HEK293 (cell line): ENCODE measurements around the gene WSB2.

Experiments used
- GLIS1 ChIP-seq: fragments of 450-650 bp; formaldehyde crosslinking; IDR thresholded peaks from 2 replicates; pipeline ENCODE4 v1.5.1; 2016; ENCODE audit warnings: missing biosample characterization, missing genetic modification characterization
- PRDM1 ChIP-seq: fragments of 450-650 bp; formaldehyde crosslinking; IDR thresholded peaks from 2 replicates; pipeline ENCODE4; 2016; ENCODE audit warnings: missing biosample characterization, missing genetic modification characterization
- SCRT2 ChIP-seq: fragments of 450-650 bp; formaldehyde crosslinking; IDR thresholded peaks from 2 replicates; pipeline ENCODE4 v1.5.1; 2016; ENCODE audit warnings: missing biosample characterization, missing genetic modification characterization
- SP7 ChIP-seq: fragments of 450-650 bp; formaldehyde crosslinking; IDR thresholded peaks from 2 replicates; pipeline ENCODE4 v1.5.1; 2016; ENCODE audit warnings: missing biosample characterization, missing genetic modification characterization
- WT1 ChIP-seq: fragments of 450-650 bp; formaldehyde crosslinking; IDR thresholded peaks from 2 replicates; pipeline ENCODE4 v1.5.1; 2016; ENCODE audit warnings: missing biosample characterization, missing genetic modification characterization
- YY1 ChIP-seq: fragments of 450-650 bp; formaldehyde crosslinking; IDR thresholded peaks from 2 replicates; pipeline ENCODE4 v1.5.1; 2018; ENCODE audit warnings: missing biosample characterization, missing genetic modification characterization
- YY2 ChIP-seq: fragments of 450-650 bp; formaldehyde crosslinking; IDR thresholded peaks from 2 replicates; pipeline ENCODE4 v1.5.1; 2016; ENCODE audit warnings: missing biosample characterization, missing genetic modification characterization
- ZIC2 ChIP-seq: fragments of 450-650 bp; formaldehyde crosslinking; IDR thresholded peaks from 2 replicates; pipeline ENCODE4 v1.5.1; 2016; ENCODE audit warnings: missing biosample characterization, missing genetic modification characterization
- ZNF121 ChIP-seq: fragments of 450-650 bp; formaldehyde crosslinking; IDR thresholded peaks from 2 replicates; pipeline ENCODE4 v1.5.1; 2016; ENCODE audit warnings: missing biosample characterization, missing genetic modification characterization
- ZNF140 ChIP-seq: fragments of 450-650 bp; formaldehyde crosslinking; IDR thresholded peaks from 2 replicates; pipeline ENCODE4 v1.5.1; 2016; ENCODE audit warnings: missing biosample characterization, missing genetic modification characterization
- ZNF155 ChIP-seq: fragments of 450-650 bp; formaldehyde crosslinking; IDR thresholded peaks from 2 replicates; pipeline ENCODE4 v1.5.1; 2016; ENCODE audit warnings: missing biosample characterization, missing genetic modification characterization
- ZNF184 ChIP-seq: fragments of 450-650 bp; IDR thresholded peaks from 2 replicates; pipeline ENCODE4 v1.5.1; 2018; ENCODE audit warnings: missing biosample characterization, mild to moderate bottlenecking, missing genetic modification characterization
- ZNF2 ChIP-seq: fragments of 450-650 bp; formaldehyde crosslinking; IDR thresholded peaks from 2 replicates; pipeline ENCODE4 v1.5.1; 2016; ENCODE audit warnings: missing biosample characterization, missing genetic modification characterization
- ZNF202 ChIP-seq: fragments of 450-650 bp; formaldehyde crosslinking; IDR thresholded peaks from 2 replicates; pipeline ENCODE4 v1.5.1; 2016; ENCODE audit warnings: missing biosample characterization, missing genetic modification characterization, borderline replicate concordance
- ZNF274 ChIP-seq, 2 experiments: fragments of 200-500 bp in 1 of 2; fragments of 450-650 bp in 1 of 2; sonication (Bioruptor generic) in 1 of 2; formaldehyde crosslinking in 1 of 2; IDR thresholded peaks; 2 replicates each; pipeline versions ENCODE4 v1.5.1 to v1.6.1; 2014 to 2016; ENCODE audit warnings: borderline replicate concordance in 1 of 2, inconsistent platforms in 1 of 2, low read length in 1 of 2, missing biosample characterization in 1 of 2, missing genetic modification characterization in 1 of 2
- ZNF341 ChIP-seq: fragments of 450-650 bp; formaldehyde crosslinking; IDR thresholded peaks from 2 replicates; pipeline ENCODE4; 2016; ENCODE audit warnings: low read depth, missing biosample characterization, missing genetic modification characterization
- ZNF423 ChIP-seq: fragments of 450-650 bp; formaldehyde crosslinking; IDR thresholded peaks from 2 replicates; pipeline ENCODE4 v1.5.1; 2016; ENCODE audit warnings: missing biosample characterization, missing genetic modification characterization
- ZNF510 ChIP-seq: fragments of 450-650 bp; formaldehyde crosslinking; IDR thresholded peaks from 2 replicates; pipeline ENCODE4 v1.5.1; 2018; ENCODE audit warnings: mild to moderate bottlenecking, missing genetic modification characterization, missing biosample characterization; ENCODE audit not compliant: insufficient replicate concordance
- ZNF514 ChIP-seq: fragments of 450-650 bp; formaldehyde crosslinking; IDR thresholded peaks from 2 replicates; pipeline ENCODE4 v1.5.1; 2016; ENCODE audit warnings: missing biosample characterization, missing genetic modification characterization
- ZNF529 ChIP-seq: fragments of 450-650 bp; formaldehyde crosslinking; IDR thresholded peaks from 2 replicates; pipeline ENCODE4 v1.5.1; 2017; ENCODE audit warnings: missing genetic modification characterization, missing biosample characterization; ENCODE audit not compliant: insufficient replicate concordance
- ZNF600 ChIP-seq: fragments of 450-650 bp; formaldehyde crosslinking; IDR thresholded peaks from 2 replicates; pipeline ENCODE4 v1.5.1; 2016; ENCODE audit warnings: missing biosample characterization, missing genetic modification characterization
- ZNF623 ChIP-seq: fragments of 450-650 bp; formaldehyde crosslinking; IDR thresholded peaks from 2 replicates; pipeline ENCODE4 v1.5.1; 2016; ENCODE audit warnings: missing biosample characterization, missing genetic modification characterization
- ZNF629 ChIP-seq: fragments of 450-650 bp; formaldehyde crosslinking; IDR thresholded peaks from 2 replicates; pipeline ENCODE4 v1.5.1; 2017; ENCODE audit warnings: missing biosample characterization, missing genetic modification characterization
- ZNF660 ChIP-seq: fragments of 450-650 bp; IDR thresholded peaks from 2 replicates; pipeline ENCODE4 v1.5.1; 2018; ENCODE audit warnings: missing biosample characterization, mild to moderate bottlenecking, missing genetic modification characterization
- ZNF664 ChIP-seq: fragments of 450-650 bp; formaldehyde crosslinking; IDR thresholded peaks from 2 replicates; pipeline ENCODE4 v1.5.1; 2016; ENCODE audit warnings: missing biosample characterization, missing genetic modification characterization
- ZNF692 ChIP-seq: fragments of 450-650 bp; formaldehyde crosslinking; IDR thresholded peaks from 2 replicates; pipeline ENCODE4 v1.5.1; 2016; ENCODE audit warnings: missing biosample characterization, missing genetic modification characterization
- ZNF76 ChIP-seq: fragments of 450-650 bp; formaldehyde crosslinking; IDR thresholded peaks from 2 replicates; pipeline ENCODE4; 2016; ENCODE audit warnings: low read depth, missing biosample characterization, missing genetic modification characterization, borderline replicate concordance
- ZXDB ChIP-seq: fragments of 450-650 bp; formaldehyde crosslinking; IDR thresholded peaks from 2 replicates; pipeline ENCODE4 v1.5.1; 2016; ENCODE audit warnings: missing biosample characterization, missing genetic modification characterization

WSB2 gene

GRCh38 chr12:118052324-118053070 lies 8.5 kb downstream of the WSB2 start (continued):
- TF ChIP-seq ZNF692 (tag by site-specific recombination) (peak; percentile 35; the same call in 1 of the 2 replicates), ZNF514 (no peak), ZNF274 (IDR thresholded peaks at IDR 0.05; ENCODE audit: low read length) (no peak), ZNF274 (tag by site-specific recombination; IDR thresholded peaks at IDR 0.05; ENCODE audit: borderline replicate concordance) (no peak), YY2 (tag by site-specific recombination) (no peak), YY1 (tag by site-specific recombination) (no peak), ZIC2 (tag by site-specific recombination) (peak; percentile 17; the same call in 1 of the 2 replicates), ZNF664 (tag by site-specific recombination) (no peak), ZNF76 (tag by site-specific recombination) (no peak), ZNF623 (tag by site-specific recombination) (no peak), ZNF629 (tag by site-specific recombination) (peak; percentile 72), PRDM1 (peak; percentile 90), ZNF600 (tag by site-specific recombination) (peak; percentile 91), ZXDB (tag by site-specific recombination) (0 out of 2 replicates have a peak, but pooled peaks have one; percentile 34), GLIS1 (tag by site-specific recombination) (0 out of 2 replicates have a peak, but pooled peaks have one; percentile 6), ZNF423 (tag by site-specific recombination) (no peak), ZNF155 (tag by site-specific recombination) (no peak), ZNF529 (no peak), ZNF184 (tag by site-specific recombination) (0 out of 2 replicates have a peak, but pooled peaks have one; percentile 36), SP7 (tag by site-specific recombination) (peak; percentile 61), ZNF660 (tag by site-specific recombination) (peak; percentile 52; the same call in 1 of the 2 replicates), ZNF2 (tag by site-specific recombination) (no peak), SCRT2 (peak; percentile 34; the same call in 1 of the 2 replicates), ZNF121 (tag by site-specific recombination) (no peak), ZNF202 (tag by site-specific recombination) (no peak), ZNF341 (no peak), ZNF510 (no peak), ZNF140 (no peak), WT1 (peak; percentile 50; the same call in 1 of the 2 replicates)
- TF ChIP-seq, all 188 proteins: peak for 16
